Keratinocyte (primary cell): ENCODE measurements around the gene MYL7.

Experiments
- CTCF ChIP-seq, 3 experiments: IDR thresholded peaks in 1 of 3; conservative IDR thresholded peaks in 1 of 3; optimal IDR thresholded peaks in 1 of 3; 2 replicates in 2 of 3; 3 replicates in 1 of 3; pipeline versions ENCODE3 to v1.5.1; 2011; ENCODE audit warnings: low read length in 3 of 3, mild to moderate bottlenecking in 3 of 3, moderate library complexity in 2 of 3, control low read depth in 1 of 3, inconsistent platforms in 1 of 3; ENCODE audit not compliant: insufficient read depth in 2 of 3; ENCODE audit errors: extremely low read depth in 1 of 3
- EZH2 ChIP-seq: IDR thresholded peaks from one replicate; pipeline ENCODE4 v1.6.1; 2012; ENCODE audit warnings: inconsistent platforms, mild to moderate bottlenecking, low read length, moderate library complexity

- TF ChIP-seq EZH2 = no peak
- no peak for TF ChIP-seq CTCF (optimal IDR thresholded peaks at IDR 0.05 in 1 of 3, IDR thresholded peaks at IDR 0.05 in 1 of 3, conservative IDR thresholded peaks at IDR 0.05 in 1 of 3; ENCODE audit: extremely low read depth in 1 of 3, insufficient read depth in 2 of 3, low read length in 3 of 3)
Measured at GRCh38 chr7:44132039-44132438, 9.1 kb downstream of the MYL7 start.
